ENCODE measurements around the gene SHB. TPM values are rescaled to one million over a fixed set of nuclear protein-coding genes. Genes with fewer than 3 reads are reported as not detected.
A peak's percentile ranks its signal among the peaks of the same experiment; 100 is the strongest.

SHB gene
- total and polyA plus RNA-seq, 2 of the 13 experiments (the other 11 are each of a cell fraction or from before 2014, with no cell fraction given): 19.4 to 20.7 TPM

DNA sequence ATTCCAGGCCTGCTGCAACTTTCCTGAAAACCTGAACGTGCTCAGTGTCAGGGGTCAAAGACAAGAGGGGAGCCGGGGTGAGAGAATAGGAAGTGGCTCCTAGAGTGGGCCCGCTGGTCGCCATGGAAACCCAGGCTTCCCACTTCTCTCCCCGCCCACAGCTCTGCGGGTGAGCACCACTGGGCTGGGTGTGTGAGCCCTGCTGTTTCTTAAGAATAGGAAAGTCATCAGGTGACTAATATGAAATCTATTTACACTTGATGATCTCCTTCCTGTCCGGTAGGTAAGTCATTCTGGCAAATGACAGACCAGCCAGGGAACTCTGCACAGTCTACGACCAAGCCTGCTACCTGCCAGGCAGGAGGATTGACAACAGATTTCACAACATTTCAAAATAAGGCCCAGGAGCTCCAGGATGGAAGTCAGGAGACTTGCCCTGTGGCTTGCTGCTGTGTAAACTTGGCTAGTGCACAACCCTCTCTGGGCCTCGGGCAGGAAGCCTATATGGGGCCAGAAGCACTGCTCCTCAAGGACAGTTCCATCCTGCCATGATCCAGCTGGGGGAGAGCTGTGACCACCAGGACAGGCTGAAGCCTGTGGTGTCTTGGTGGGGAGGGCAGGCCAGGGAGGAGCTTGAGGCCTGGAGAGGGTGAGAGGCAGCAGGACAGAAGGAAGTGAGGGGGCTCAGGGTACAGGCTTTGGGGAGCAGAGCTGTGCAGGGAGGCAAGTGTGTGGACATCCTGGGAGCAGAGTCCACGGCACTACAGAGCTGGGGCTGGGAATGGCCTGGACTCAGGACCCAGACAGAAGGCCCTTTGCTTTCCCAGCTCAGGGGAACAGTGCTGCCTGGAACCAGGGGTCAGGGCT, 60.6 kb downstream of the SHB start (continued):
- no peak for TF ChIP-seq ZNF670 (CRISPR knock-in tag; IDR thresholded peaks at IDR 0.05; ENCODE audit: borderline replicate concordance)
- peak; percentile 73; the same call in 1 of the 2 replicates for TF ChIP-seq ZNF83 (CRISPR knock-in tag; IDR thresholded peaks at IDR 0.05; ENCODE audit: borderline replicate concordance)
- TF ChIP-seq IKZF4 (CRISPR knock-in tag; IDR thresholded peaks at IDR 0.05; ENCODE audit: borderline replicate concordance, low read depth, not compliant biosample characterization): no peak
- TF ChIP-seq ZNF674 (CRISPR knock-in tag; IDR thresholded peaks at IDR 0.05; ENCODE audit: low read depth): no peak
- TF ChIP-seq, protein P1, sequence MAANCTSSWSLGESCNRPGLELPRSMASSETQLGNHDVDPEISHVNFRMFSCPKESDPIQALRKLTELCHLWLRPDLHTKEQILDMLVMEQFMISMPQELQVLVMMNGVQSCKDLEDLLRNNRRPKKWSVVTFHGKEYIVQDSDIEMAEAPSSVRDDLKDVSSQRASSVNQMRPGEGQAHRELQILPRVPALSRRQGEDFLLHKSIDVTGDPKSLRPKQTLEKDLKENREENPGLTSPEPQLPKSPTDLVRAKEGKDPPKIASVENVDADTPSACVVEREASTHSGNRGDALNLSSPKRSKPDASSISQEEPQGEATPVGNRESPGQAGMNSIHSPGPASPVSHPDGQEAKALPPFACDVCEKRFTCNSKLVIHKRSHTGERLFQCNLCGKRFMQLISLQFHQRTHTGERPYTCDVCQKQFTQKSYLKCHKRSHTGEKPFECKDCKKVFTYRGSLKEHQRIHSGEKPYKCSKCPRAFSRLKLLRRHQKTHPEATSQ (CRISPR knock-in tag; IDR thresholded peaks at IDR 0.05; ENCODE audit: borderline replicate concordance): no peak
- no peak for TF ChIP-seq MZF1 (CRISPR knock-in tag; IDR thresholded peaks at IDR 0.05; ENCODE audit: borderline replicate concordance)
- peak; percentile 61; the same call in 1 of the 2 replicates for TF ChIP-seq SALL2 (CRISPR knock-in tag; IDR thresholded peaks at IDR 0.05)
- no peak for TF ChIP-seq ZNF256 (CRISPR knock-in tag; conservative IDR thresholded peaks at IDR 0.05)
- no peak for TF ChIP-seq CAMTA2 (CRISPR knock-in tag; IDR thresholded peaks at IDR 0.05; ENCODE audit: borderline replicate concordance)
- TF ChIP-seq, protein P2, sequence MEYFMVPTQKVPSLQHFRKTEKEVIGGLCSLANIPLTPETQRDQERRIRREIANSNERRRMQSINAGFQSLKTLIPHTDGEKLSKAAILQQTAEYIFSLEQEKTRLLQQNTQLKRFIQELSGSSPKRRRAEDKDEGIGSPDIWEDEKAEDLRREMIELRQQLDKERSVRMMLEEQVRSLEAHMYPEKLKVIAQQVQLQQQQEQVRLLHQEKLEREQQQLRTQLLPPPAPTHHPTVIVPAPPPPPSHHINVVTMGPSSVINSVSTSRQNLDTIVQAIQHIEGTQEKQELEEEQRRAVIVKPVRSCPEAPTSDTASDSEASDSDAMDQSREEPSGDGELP (IDR thresholded peaks at IDR 0.05; ENCODE audit: borderline replicate concordance, low read depth): peak; percentile 6; the same call in 1 of the 2 replicates
- TF ChIP-seq ZNF382 (CRISPR knock-in tag; IDR thresholded peaks at IDR 0.05; ENCODE audit: borderline replicate concordance): no peak
- no peak for TF ChIP-seq SNRNP70 (IDR thresholded peaks at IDR 0.05; ENCODE audit: low read depth, low read length)
- peak; percentile 99 for TF ChIP-seq HNF4A (CRISPR knock-in tag; IDR thresholded peaks at IDR 0.05)
- peak; percentile 32; the same call in 1 of the 2 replicates for TF ChIP-seq SP5 (CRISPR knock-in tag; IDR thresholded peaks at IDR 0.05; ENCODE audit: borderline replicate concordance, low read depth)
- TF ChIP-seq, protein P3, sequence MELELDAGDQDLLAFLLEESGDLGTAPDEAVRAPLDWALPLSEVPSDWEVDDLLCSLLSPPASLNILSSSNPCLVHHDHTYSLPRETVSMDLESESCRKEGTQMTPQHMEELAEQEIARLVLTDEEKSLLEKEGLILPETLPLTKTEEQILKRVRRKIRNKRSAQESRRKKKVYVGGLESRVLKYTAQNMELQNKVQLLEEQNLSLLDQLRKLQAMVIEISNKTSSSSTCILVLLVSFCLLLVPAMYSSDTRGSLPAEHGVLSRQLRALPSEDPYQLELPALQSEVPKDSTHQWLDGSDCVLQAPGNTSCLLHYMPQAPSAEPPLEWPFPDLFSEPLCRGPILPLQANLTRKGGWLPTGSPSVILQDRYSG (CRISPR knock-in tag; IDR thresholded peaks at IDR 0.05): no peak
- no peak for TF ChIP-seq CBX2 (IDR thresholded peaks at IDR 0.05; ENCODE audit: low read depth, low read length)
- TF ChIP-seq CBX2 (CRISPR knock-in tag; IDR thresholded peaks at IDR 0.05; ENCODE audit: low read depth): no peak
- no peak for TF ChIP-seq NFE2L2 (IDR thresholded peaks at IDR 0.05; ENCODE audit: low read length)
- TF ChIP-seq, protein P4, sequence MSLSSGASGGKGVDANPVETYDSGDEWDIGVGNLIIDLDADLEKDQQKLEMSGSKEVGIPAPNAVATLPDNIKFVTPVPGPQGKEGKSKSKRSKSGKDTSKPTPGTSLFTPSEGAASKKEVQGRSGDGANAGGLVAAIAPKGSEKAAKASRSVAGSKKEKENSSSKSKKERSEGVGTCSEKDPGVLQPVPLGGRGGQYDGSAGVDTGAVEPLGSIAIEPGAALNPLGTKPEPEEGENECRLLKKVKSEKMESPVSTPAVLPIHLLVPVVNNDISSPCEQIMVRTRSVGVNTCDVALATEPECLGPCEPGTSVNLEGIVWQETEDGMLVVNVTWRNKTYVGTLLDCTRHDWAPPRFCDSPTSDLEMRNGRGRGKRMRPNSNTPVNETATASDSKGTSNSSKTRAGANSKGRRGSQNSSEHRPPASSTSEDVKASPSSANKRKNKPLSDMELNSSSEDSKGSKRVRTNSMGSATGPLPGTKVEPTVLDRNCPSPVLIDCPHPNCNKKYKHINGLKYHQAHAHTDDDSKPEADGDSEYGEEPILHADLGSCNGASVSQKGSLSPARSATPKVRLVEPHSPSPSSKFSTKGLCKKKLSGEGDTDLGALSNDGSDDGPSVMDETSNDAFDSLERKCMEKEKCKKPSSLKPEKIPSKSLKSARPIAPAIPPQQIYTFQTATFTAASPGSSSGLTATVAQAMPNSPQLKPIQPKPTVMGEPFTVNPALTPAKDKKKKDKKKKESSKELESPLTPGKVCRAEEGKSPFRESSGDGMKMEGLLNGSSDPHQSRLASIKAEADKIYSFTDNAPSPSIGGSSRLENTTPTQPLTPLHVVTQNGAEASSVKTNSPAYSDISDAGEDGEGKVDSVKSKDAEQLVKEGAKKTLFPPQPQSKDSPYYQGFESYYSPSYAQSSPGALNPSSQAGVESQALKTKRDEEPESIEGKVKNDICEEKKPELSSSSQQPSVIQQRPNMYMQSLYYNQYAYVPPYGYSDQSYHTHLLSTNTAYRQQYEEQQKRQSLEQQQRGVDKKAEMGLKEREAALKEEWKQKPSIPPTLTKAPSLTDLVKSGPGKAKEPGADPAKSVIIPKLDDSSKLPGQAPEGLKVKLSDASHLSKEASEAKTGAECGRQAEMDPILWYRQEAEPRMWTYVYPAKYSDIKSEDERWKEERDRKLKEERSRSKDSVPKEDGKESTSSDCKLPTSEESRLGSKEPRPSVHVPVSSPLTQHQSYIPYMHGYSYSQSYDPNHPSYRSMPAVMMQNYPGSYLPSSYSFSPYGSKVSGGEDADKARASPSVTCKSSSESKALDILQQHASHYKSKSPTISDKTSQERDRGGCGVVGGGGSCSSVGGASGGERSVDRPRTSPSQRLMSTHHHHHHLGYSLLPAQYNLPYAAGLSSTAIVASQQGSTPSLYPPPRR (CRISPR knock-in tag; IDR thresholded peaks at IDR 0.05; ENCODE audit: borderline replicate concordance): peak; percentile 84; the same call in 1 of the 2 replicates
- TF ChIP-seq SATB2 (CRISPR knock-in tag; IDR thresholded peaks at IDR 0.05): no peak
- TF ChIP-seq ZNF446 (CRISPR knock-in tag; IDR thresholded peaks at IDR 0.05): no peak

Data from HepG2 (cell line).